ENCODE results near the gene IL13RA1.

DNA sequence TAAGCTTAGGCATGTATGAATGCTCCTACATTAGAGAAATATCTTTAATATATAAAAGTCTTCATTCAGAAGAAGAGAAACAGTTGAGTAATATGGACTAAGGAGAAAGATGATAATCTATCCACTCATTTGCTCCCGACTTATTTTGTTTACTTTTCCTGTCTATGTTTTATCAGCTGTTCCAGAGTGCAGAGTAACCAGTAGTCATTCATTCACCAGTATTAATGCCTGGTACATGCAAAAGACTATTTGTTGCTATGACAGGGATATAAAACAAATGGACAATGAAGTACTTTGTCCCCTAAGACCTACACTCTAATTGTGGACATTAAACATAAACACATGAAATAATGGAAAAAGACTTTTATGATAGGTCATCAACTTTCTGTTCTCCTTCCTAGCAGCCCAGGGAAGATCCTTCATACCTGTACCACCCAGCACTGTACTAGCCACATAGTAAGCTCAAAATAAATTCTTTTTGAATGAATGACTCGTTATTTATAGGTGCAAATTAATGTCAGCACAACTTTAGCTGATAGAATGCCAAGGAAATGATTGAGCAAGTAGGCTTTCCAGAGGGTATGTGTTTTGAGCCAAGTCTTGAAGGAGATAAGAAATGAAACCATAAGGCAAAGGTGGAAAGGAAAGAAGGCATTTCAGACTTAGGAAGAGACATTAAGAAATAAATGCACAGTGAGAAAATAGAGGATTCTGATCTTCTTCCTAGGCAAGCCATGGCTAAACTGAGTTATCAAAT is 45.0 kb upstream of the IL13RA1 start:
- TF ChIP-seq, protein P1, sequence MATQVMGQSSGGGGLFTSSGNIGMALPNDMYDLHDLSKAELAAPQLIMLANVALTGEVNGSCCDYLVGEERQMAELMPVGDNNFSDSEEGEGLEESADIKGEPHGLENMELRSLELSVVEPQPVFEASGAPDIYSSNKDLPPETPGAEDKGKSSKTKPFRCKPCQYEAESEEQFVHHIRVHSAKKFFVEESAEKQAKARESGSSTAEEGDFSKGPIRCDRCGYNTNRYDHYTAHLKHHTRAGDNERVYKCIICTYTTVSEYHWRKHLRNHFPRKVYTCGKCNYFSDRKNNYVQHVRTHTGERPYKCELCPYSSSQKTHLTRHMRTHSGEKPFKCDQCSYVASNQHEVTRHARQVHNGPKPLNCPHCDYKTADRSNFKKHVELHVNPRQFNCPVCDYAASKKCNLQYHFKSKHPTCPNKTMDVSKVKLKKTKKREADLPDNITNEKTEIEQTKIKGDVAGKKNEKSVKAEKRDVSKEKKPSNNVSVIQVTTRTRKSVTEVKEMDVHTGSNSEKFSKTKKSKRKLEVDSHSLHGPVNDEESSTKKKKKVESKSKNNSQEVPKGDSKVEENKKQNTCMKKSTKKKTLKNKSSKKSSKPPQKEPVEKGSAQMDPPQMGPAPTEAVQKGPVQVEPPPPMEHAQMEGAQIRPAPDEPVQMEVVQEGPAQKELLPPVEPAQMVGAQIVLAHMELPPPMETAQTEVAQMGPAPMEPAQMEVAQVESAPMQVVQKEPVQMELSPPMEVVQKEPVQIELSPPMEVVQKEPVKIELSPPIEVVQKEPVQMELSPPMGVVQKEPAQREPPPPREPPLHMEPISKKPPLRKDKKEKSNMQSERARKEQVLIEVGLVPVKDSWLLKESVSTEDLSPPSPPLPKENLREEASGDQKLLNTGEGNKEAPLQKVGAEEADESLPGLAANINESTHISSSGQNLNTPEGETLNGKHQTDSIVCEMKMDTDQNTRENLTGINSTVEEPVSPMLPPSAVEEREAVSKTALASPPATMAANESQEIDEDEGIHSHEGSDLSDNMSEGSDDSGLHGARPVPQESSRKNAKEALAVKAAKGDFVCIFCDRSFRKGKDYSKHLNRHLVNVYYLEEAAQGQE (IDR thresholded peaks at IDR 0.05; ENCODE audit: insufficient read depth in 1 of 2, low read depth in 2 of 2, low read length in 2 of 2): no peak
- TF ChIP-seq TAF1 (IDR thresholded peaks at IDR 0.05; ENCODE audit: borderline replicate concordance, insufficient read depth, low read length) (no peak), POLR2AphosphoS5 (IDR thresholded peaks at IDR 0.05; ENCODE audit: low read depth, low read length) (no peak), SIN3A (IDR thresholded peaks at IDR 0.05; ENCODE audit: borderline replicate concordance, insufficient read depth, low read length) (no peak)
